Measurements from ENCODE around the gene ARL2BP. TPM values are rescaled to one million over a fixed set of nuclear protein-coding genes. Genes with fewer than 3 reads are reported as not detected.
A peak's percentile ranks its signal among the peaks of the same experiment; 100 is the strongest.

ARL2BP gene
- total and polyA plus RNA-seq, 2 of the 4 experiments (the other 2 are of a cell fraction) = 46.9 to 73.7 TPM

DNA sequence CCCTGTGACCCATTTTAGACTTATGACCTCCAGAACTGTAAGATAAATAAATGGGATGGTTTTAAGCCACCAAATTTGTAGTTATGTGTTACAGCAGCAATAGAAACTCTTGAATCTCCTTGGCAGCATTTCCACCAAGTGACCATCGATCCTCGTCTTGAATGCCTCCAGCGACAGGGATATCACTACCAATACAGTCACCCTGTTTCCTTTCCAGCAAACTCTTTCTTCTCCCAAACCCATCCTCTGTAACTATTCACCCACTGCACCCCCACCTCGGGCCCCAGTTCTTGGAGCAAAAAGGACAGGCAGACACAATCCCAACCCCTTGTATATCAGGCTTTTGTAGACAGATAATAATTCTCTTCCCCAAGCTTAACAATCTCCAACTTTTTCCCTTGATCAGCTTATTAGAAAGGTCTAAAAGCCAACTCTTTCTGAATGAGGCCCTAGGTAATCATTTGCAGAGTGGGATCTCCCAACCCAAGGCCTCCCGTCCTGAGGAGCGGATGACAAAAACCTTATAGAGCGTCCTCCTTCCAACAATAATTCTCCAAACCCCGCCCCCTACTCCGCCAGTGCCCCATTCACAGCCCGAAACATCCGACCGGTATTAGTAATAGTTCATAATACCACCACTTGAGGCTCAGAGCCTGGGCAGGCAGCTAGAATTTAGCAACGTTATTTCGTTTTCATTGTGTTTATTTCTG is 54.1 kb downstream of the ARL2BP start:
- Histone ChIP-seq H2BK5ac (ENCODE audit: low read depth, low read length, poor library complexity, severe bottlenecking) (peak overlapping the region; percentile 12), H2AK5ac (ENCODE audit: low read depth, low read length) (no peak overlapping the region), H4K5ac (ENCODE audit: low read depth, low read length) (peak overlapping the region; percentile 24; the same call in 1 of the 2 replicates), H3K18ac (ENCODE audit: low read depth, low read length) (no peak overlapping the region), H3K27ac (ENCODE audit: insufficient read depth, low read length) (peak overlapping the region; percentile 19), H3K56ac (ENCODE audit: extremely low read depth, insufficient read depth, low read length) (peak overlapping the region; percentile 33; the same call in 1 of the 2 replicates), H2AK9ac (replicated peaks; ENCODE audit: low read depth, low read length, poor library complexity) (no peak overlapping the region), H3K4me1 (ENCODE audit: control insufficient read depth, insufficient read depth, low read length) (peaks cover 2% of the 10 kb centered on the region; the same call in 1 of the 2 replicates), H2BK15ac (ENCODE audit: low read depth, low read length) (no peak overlapping the region), H3K79me1 (ENCODE audit: low read depth in 1 of 2, low read length in 2 of 2) (no peaks in the 10 kb centered on the region), H4K8ac (ENCODE audit: low read depth in 2 of 2, low read length in 2 of 2) (peak overlapping the region in 1 of 2 experiments; percentile 36; a peak in 1 of 4 replicates), H3K4me3 (ENCODE audit: insufficient read depth, low read depth, low read length) (peak overlapping the region; percentile 64), H3K27me3 (ENCODE audit: control insufficient read depth, insufficient read depth, low read length) (peaks cover 7% of the 10 kb centered on the region), H3K9me3 (ENCODE audit: control insufficient read depth, insufficient read depth, low read length) (no peaks in the 10 kb centered on the region), H3K9me1 (ENCODE audit: insufficient read depth, low read length) (no peaks in the 10 kb centered on the region), H3K9ac (ENCODE audit: low read depth, low read length) (peak overlapping the region; percentile 35), H3K23ac (ENCODE audit: low read depth, low read length) (0 out of 2 replicates have a peak overlapping the region, but pooled peaks have one; percentile 37), H4K20me1 (ENCODE audit: insufficient read depth, low read length) (peaks cover 5% of the 10 kb centered on the region), H3K36me3 (ENCODE audit: control insufficient read depth, insufficient read depth, low read length) (no peaks in the 10 kb centered on the region), H3K4me2 (ENCODE audit: low read depth, low read length) (peak overlapping the region; percentile 83), H3K4ac (ENCODE audit: low read depth, low read length) (no peak overlapping the region), H3K14ac (replicated peaks; ENCODE audit: low read depth, low read length) (peak overlapping the region; percentile 29), H2BK20ac (ENCODE audit: low read depth, low read length) (no peak overlapping the region), H4K91ac (ENCODE audit: insufficient read depth, low read depth, low read length) (no peak overlapping the region), H2BK120ac (ENCODE audit: low read depth, low read length) (no peak overlapping the region), H2AFZ (replicated peaks; ENCODE audit: low read length, poor library complexity) (peak overlapping the region; percentile 89)
- dilution Hi-C loops (cut with HindIII; ENCODE audit: low sequenced_read_pairs, unreplicated experiment) (no loop called here), intact Hi-C loops (cut with micrococcal nuclease) (loop anchor here (1.0 to 2.0 kb wide), 4 partner anchors 54 to 215 kb away; partner anchors contain the start of genes ARL2BP and CPNE2), in situ Hi-C loops (cut with MboI; ENCODE audit: low sequenced_read_pairs) (loop anchor here (10.0 kb wide), 1 partner anchor 214 kb away; no protein-coding TSS in a partner anchor)
- peak; percentile 42 for ATAC-seq (ENCODE audit: low read depth)
- ChIA-PET CTCF (interaction anchor here (0.7 to 4.0 kb wide), 4 partner anchors 107 to 124 kb away, joined by 3 to 30 read pairs (median 12); no protein-coding TSS in a partner anchor), POLR2A (ENCODE audit: unreplicated experiment) (no interaction called here)
- DNase-seq = no peak
- WGBS, 2 experiments (ENCODE audit: extremely low coverage in 2 of 2, insufficient read length in 1 of 2) = 35% methylated on average over 6 of the region's 14 CpGs; no CpG with 5 or more reads in 1 of the 2 experiments
- TF ChIP-seq POLR2A (IDR thresholded peaks at IDR 0.05; ENCODE audit: low read depth, low read length) (no peak), CTCF (conservative IDR thresholded peaks at IDR 0.05; ENCODE audit: low read depth, low read length) (0 out of 2 replicates have a peak, but pooled peaks have one; percentile 14)
- BruUV-seq (replicated peaks) = no TSS peak
